Neutrophil (primary cell): ENCODE results near the gene ADD2.

Source experiments
- H3K27ac ChIP-seq: fragments of 200-600 bp; sonication (generic); 2 replicates; pipeline ENCODE4 v1.5.1; 2016; ENCODE audit warnings: mild to moderate bottlenecking, moderate library complexity
- H3K27me3 ChIP-seq: fragments of 200-600 bp; sonication (generic); 2 replicates; pipeline ENCODE4 v1.6.0; 2016; ENCODE audit warnings: mild to moderate bottlenecking
- H3K36me3 ChIP-seq: fragments of 200-600 bp; sonication (generic); 2 replicates; pipeline ENCODE4 v1.5.1; 2017
- H3K4me1 ChIP-seq, 2 experiments: fragments of 200-600 bp in 1 of 2; sonication (generic) in 1 of 2; 1 replicate in 1 of 2; 2 replicates in 1 of 2; pipeline versions ENCODE4 v1.5.1 to v1.6.1; 2013 to 2016; ENCODE audit warnings: low read depth in 1 of 2, low read length in 1 of 2, mild to moderate bottlenecking in 1 of 2, moderate library complexity in 1 of 2; ENCODE audit not compliant: control insufficient read depth in 1 of 2, insufficient read depth in 1 of 2
- H3K4me3 ChIP-seq, 2 experiments: fragments of 200-600 bp in 1 of 2; sonication (generic) in 1 of 2; 1 replicate in 1 of 2; 2 replicates in 1 of 2; pipeline ENCODE4 v1.5.1; 2013 to 2016; ENCODE audit warnings: low read depth in 1 of 2, low read length in 1 of 2, mild to moderate bottlenecking in 1 of 2, moderate library complexity in 1 of 2
- H3K9me3 ChIP-seq: fragments of 200-600 bp; sonication (generic); 2 replicates; pipeline ENCODE4 v1.5.1; 2016
- CTCF ChIP-seq: fragments of 200-600 bp; sonication (generic); IDR thresholded peaks from 2 replicates; pipeline ENCODE4 v1.5.1; 2016; ENCODE audit warnings: antibody characterized with exemption

The ADD2 gene

GRCh38 chr2:70646420-70646818 lies 121.6 kb downstream of the ADD2 start:
- Histone ChIP-seq H3K27me3 (peaks cover 23% of the 10 kb centered on the region), H3K4me3 (no peak overlapping the region)
- no peak for TF ChIP-seq CTCF

GRCh38 chr2:70645733-70646419 lies 122.1 kb downstream of the ADD2 start:
- H3K27ac ChIP-seq = no peak overlapping the region
- H3K27me3 ChIP-seq = peaks cover 23% of the 10 kb centered on the region
- H3K9me3 ChIP-seq = no peaks in the 10 kb centered on the region
- no peak overlapping the region for H3K4me3 ChIP-seq
- H3K4me1 ChIP-seq = no peaks in the 10 kb centered on the region
- TF ChIP-seq CTCF = no peak
- no peaks in the 10 kb centered on the region for H3K36me3 ChIP-seq

More at GRCh38 chr2:70646420-70646818, 121.6 kb downstream of the ADD2 start:
- Histone ChIP-seq H3K4me1 (no peaks in the 10 kb centered on the region), H3K9me3 (no peaks in the 10 kb centered on the region), H3K36me3 (no peaks in the 10 kb centered on the region), H3K27ac (no peak overlapping the region)

- Histone ChIP-seq H3K36me3 (no peaks in the 10 kb centered on the region), H3K4me1 (no peaks in the 10 kb centered on the region), H3K9me3 (no peaks in the 10 kb centered on the region), H3K27me3 (peaks cover 23% of the 10 kb centered on the region), H3K27ac (no peak overlapping the region), H3K4me3 (no peak overlapping the region)
- TF ChIP-seq CTCF = no peak
These were observed 124.3 kb downstream of the ADD2 start for GRCh38 chr2:70643715-70644114.

- Histone ChIP-seq H3K27me3 (peaks cover 16% of the 10 kb centered on the region), H3K36me3 (no peaks in the 10 kb centered on the region), H3K4me1 (no peaks in the 10 kb centered on the region), H3K27ac (no peak overlapping the region), H3K4me3 (no peak overlapping the region), H3K9me3 (no peaks in the 10 kb centered on the region)
- no peak for TF ChIP-seq CTCF
These were observed 126.7 kb downstream of the ADD2 start for GRCh38 chr2:70641263-70641784.

- Histone ChIP-seq H3K27me3 (peaks cover 9% of the 10 kb centered on the region), H3K9me3 (no peaks in the 10 kb centered on the region), H3K27ac (no peak overlapping the region), H3K36me3 (no peaks in the 10 kb centered on the region), H3K4me3 (no peak overlapping the region), H3K4me1 (no peaks in the 10 kb centered on the region)
- TF ChIP-seq CTCF = no peak
These were observed 128.1 kb downstream of the ADD2 start for GRCh38 chr2:70639841-70640436.
